Islet precursor cell (in vitro differentiated cells): ENCODE measurements around the gene HEBP1.
A peak's percentile ranks its signal among the peaks of the same experiment; 100 is the strongest.

ENCODE experiments used
- DNase-seq: peaks from one replicate; pipeline ENCODE4 v3.0.0-alpha.2; 2018

Gene HEBP1

DNA sequence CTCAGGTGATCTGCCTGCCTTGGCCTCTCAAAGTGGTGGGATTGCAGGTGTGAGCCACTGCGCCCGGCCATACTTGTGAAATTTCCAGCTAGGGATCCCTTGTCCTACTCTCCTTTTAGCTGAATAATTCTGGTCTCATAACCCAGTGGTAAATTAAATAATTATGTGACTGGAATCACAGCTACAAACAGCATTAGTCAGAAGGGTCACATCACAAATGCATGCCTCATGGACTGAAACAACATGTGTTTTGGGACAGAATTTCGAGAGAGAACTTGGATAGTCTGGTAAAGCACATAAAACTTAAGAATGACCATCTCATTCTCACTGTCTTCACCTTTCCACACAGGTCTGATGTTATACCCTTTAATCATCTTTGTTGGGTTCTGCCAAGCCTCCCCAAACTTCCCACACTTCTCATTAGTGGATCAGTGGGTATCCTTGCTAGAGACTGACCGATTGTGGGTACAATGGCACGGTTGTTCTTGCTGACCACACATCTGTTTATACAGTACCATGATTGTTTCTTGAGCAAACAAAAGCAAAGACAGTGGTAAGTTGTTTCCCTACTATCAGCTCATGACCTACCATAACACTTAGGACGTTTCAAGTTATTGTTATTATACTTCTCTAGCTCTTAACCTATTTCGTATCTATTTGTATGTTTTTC is 53.2 kb downstream of the HEBP1 start:
- no peak for DNase-seq

- no peak for DNase-seq
These were observed 54.5 kb downstream of the HEBP1 start for GRCh38 chr12:12945591-12945990.

GRCh38 chr12:12943586-12944260 is 56.3 kb downstream of the HEBP1 start:
- DNase-seq, result no peak

DNA sequence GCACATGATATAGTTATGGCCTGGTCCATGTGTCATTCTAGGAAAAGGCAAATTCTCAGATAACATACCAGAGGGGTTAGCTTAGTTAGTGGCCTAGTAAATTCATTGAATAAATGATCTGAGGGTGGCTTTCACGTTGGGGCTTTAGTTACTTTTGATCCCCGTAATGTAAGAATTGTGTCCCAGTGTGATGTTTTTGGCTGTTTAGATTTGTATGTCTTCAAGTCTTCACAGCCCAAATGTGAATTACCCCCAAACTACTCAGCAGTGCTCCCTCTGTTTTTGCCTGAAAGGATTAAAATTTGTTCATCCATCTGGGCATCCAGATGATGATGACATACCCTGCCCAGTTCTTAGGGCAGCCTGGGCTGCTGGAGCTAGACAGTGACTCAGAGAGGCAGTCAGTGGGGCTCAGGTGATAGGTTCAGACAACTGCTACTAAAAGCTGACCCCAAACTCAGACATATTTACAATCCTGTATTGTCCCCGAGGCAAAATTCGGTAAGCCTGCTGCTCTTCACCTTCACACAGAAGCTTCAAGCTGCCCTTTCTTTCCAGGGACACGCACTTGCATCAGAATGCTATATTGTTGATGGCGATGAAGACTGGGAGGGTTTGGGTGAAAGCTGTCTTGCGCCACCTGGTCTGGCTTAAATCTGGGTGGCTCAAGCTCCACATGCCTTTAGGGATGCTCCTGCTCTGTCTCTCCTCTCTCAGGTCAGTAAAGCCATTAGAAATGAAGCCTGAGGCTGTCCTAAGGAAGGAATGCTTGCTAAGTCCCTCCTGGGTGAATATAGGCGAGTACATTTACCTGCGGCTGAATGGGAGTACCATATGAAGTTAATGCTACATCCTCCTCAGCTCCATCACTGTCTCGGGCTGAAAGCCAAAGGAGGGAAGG is 58.4 kb downstream of the HEBP1 start:
- DNase-seq, result peak; percentile 86

DNA sequence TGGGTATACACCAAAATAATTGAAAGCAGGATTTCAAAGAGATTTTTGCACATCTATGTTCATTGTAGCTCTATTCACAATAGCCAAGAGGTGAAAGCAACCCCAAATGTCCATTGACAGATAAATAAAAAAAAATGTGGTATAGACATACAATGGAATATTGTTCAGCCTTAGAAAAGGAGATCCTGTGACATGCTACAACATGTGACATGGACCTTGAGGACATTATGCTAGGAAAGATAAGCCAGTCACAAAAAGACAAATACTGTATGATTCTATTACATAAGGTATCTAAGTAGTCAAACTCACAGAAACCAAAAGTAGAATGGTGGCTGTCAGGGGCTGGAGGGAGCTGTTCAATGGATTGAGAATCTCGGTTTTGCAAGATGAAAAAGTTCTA is 60.2 kb downstream of the HEBP1 start:
- DNase-seq, result no peak

GRCh38 chr12:12938541-12938940 is 61.5 kb downstream of the HEBP1 start:
- no peak for DNase-seq

DNA sequence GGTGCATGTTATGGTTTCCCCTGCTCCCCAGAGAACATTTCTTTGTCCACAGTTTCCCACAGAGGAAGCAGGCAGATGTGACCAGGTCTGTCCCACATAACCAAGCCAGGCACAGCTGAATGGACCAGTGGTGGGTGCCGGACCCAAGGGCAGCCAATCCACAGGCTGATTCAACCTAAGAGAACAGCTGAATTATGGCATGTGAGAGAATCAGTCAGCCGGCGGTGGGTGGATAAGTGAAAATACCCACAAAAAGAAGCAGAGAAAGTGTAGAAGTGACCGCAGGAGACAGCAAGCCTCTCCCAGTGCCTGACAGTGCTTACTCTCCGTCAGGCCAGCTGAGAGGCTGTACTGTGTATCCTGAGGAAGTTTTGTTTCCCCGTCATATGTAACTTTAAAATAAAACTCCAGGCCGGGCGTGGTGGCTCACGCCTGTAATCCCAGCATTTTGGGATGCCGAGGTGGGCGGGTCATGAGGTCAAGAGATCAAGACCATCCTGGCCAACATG is 63.0 kb downstream of the HEBP1 start:
- DNase-seq, result no peak

DNA sequence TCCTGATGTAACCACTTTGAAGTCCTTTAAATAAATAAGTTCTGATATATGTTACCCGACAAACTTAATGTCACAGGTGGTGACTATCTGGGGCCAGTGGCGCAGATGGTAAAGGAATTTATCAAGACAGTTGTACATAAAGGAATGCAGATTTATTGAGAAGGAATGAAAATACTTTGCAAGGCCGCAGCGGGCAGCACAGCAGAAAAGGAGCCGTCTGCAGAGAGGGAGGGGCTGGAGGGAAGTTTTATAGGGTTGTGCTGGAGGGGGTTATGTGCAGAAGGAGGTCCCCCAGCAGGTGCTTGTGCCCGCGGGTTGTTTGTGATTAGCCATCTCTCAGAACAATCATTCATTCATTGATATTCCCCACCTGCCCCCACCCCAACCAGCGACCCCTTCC is 65.5 kb downstream of the HEBP1 start:
- no peak for DNase-seq

DNA sequence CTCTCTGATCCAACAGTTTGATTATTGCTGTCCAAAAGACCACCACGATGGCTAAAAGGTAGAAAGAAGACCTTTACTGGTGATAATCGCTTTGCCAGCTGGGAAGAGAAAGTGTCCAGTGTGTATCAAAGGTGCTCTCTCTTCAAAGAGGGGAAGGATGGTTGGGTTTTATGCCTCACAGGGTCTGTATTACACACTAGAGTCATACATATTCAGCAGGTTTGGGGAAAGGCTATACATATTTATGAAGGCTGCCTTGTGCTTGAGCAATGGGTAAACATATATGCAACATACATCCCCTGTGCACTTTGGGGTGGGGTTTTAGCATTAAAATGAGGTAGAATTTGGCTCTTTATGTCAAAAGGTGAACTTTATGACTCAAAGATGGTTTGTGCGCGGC is 66.3 kb downstream of the HEBP1 start:
- DNase-seq, result no peak

GRCh38 chr12:12930633-12931219 is 69.3 kb downstream of the HEBP1 start:
- no peak for DNase-seq

GRCh38 chr12:12929696-12930095 is 70.4 kb downstream of the HEBP1 start:
- peak; percentile 47 for DNase-seq

DNA sequence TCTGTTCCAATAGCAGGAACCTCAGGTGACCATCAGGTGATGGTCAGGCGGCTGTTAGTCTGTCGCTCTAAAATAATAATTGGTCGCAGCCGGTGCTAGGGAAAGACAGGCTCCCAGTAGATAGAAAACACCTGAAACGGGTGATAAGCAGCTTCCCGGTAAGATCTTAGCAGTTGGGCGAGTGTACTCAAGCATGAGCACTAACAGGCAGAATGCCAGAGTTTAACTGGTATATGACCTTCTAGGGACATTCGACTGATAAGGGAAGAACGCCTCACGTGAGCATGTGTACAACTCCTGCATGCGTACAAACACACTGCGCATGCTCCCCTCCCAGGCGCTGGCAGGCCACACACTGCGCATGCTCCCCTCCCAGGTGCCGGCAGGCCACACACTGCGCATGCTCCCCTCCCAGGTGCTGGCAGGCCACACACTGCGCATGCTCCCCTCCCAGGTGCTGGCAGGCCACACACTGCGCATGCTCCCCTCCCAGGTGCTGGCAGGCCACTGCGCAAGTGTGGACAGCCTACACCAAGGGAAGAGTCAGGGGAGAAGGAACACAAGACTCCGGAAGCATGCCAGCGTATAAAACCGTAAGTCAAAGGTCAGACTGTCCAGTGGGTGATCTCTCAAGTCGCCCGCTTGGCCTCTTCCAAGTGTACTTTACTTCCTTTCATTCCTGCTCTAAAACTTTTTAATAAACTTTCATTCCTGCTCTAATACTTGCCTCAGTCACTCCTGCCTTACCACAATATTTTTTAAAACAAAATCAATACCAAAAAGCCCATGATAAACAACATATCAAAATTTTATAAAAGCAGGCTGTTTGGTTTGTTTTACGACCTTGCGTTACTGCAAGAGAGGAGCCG is 72.6 kb downstream of the HEBP1 start:
- no peak for DNase-seq

- DNase-seq, result peak; percentile 87
These were observed 73.4 kb downstream of the HEBP1 start for GRCh38 chr12:12926571-12927071.

DNA sequence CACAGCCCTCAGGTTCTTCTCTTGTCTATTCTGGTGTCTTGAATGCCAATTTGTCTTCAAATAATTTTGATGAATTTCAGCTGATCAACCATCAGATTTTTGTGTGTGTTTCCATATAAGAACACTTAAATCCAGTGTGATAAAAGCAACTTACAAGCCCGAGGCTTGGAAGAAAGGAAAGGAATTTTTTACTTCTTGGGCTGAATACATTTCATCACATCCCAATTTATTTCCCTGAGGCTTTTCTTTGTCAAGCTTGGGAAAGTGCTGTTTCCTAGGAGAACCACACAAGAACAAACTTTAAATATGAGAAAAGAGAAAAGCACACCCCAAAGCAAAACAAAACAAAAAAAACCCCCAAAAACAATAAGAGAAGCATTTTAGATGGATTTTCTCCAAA is 74.7 kb downstream of the HEBP1 start:
- no peak for DNase-seq
